Neural progenitor cell (in vitro differentiated cells): ENCODE data around the gene NNMT.

ENCODE experiments used
- EZH2phosphoT487 ChIP-seq: fragments of 200-600 bp; sonication (generic); IDR thresholded peaks from 2 replicates; pipeline ENCODE4 v1.6.1; 2017; ENCODE audit warnings: antibody characterized with exemption
- TF ChIP-seq, protein P1 (sequence below): fragments of 200-600 bp; sonication (generic); IDR thresholded peaks from 2 replicates; pipeline ENCODE4 v1.5.1; 2017; ENCODE audit warnings: antibody characterized with exemption, mild to moderate bottlenecking

DNA sequence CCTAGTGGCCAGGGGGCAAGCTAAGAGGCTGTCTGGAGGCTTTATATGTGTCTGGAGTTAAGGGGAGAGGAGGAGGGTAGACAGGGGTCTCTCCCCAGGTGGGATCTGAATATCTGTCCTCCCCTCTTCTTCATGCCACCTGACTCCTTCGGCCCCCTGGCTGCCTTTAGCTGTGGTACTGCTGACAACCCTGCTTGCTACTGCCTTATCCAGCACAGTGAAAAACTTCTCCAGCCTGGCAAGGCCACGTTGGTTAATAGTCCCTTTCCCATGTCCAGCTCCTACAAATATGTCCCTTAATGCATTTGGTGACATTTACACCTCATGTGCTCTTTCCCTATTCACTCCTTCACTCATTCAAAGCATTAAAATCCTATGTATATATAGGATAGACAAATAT is 42.4 kb upstream of the NNMT start:
- TF ChIP-seq, protein P1, sequence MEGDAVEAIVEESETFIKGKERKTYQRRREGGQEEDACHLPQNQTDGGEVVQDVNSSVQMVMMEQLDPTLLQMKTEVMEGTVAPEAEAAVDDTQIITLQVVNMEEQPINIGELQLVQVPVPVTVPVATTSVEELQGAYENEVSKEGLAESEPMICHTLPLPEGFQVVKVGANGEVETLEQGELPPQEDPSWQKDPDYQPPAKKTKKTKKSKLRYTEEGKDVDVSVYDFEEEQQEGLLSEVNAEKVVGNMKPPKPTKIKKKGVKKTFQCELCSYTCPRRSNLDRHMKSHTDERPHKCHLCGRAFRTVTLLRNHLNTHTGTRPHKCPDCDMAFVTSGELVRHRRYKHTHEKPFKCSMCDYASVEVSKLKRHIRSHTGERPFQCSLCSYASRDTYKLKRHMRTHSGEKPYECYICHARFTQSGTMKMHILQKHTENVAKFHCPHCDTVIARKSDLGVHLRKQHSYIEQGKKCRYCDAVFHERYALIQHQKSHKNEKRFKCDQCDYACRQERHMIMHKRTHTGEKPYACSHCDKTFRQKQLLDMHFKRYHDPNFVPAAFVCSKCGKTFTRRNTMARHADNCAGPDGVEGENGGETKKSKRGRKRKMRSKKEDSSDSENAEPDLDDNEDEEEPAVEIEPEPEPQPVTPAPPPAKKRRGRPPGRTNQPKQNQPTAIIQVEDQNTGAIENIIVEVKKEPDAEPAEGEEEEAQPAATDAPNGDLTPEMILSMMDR, result no peak
- TF ChIP-seq EZH2phosphoT487, result no peak
